ENCODE results near the gene KRTAP5-6.
A peak's percentile ranks its signal among the peaks of the same experiment; 100 is the strongest.
"Not testable (repeated sequence)": the region's sequence is repeated elsewhere in the genome, so short reads cannot be mapped to it uniquely, and the experiment has no call there.

Gene KRTAP5-6

GRCh38 chr11:1683904-1684572, 13.0 kb upstream of the KRTAP5-6 start:
- not testable (repeated sequence) for DNase-seq

- not testable (repeated sequence) for DNase-seq
These were observed 11.8 kb upstream of the KRTAP5-6 start for GRCh38 chr11:1684886-1685874.

GRCh38 chr11:1686220-1686619, 10.8 kb upstream of the KRTAP5-6 start:
- not testable (repeated sequence) for DNase-seq

GRCh38 chr11:1688336-1688947, 8.6 kb upstream of the KRTAP5-6 start:
- DNase-seq: not testable (repeated sequence)

- not testable (repeated sequence) for DNase-seq
These were observed 7.5 kb upstream of the KRTAP5-6 start for GRCh38 chr11:1689250-1690166.

GRCh38 chr11:1690167-1691025, 6.6 kb upstream of the KRTAP5-6 start:
- DNase-seq: no peak

- DNase-seq: no peak
These were observed 5.7 kb upstream of the KRTAP5-6 start for GRCh38 chr11:1691026-1691877.

GRCh38 chr11:1691878-1692707, 4.9 kb upstream of the KRTAP5-6 start:
- DNase-seq: no peak

GRCh38 chr11:1692708-1693326, 4.2 kb upstream of the KRTAP5-6 start:
- no peak for DNase-seq

GRCh38 chr11:1693327-1694063, 3.5 kb upstream of the KRTAP5-6 start:
- DNase-seq: peak; percentile 66 to 69

GRCh38 chr11:1694064-1694845, 2.7 kb upstream of the KRTAP5-6 start:
- peak; percentile 77 to 79 for DNase-seq

GRCh38 chr11:1694846-1695547, 2.0 kb upstream of the KRTAP5-6 start:
- no peak for DNase-seq

- DNase-seq: no peak
These were observed 1.4 kb upstream of the KRTAP5-6 start for GRCh38 chr11:1695548-1696108.

GRCh38 chr11:1699771-1700170, 2.8 kb downstream of the KRTAP5-6 start:
- no peak for DNase-seq

GRCh38 chr11:1701091-1701807, 4.3 kb downstream of the KRTAP5-6 start:
- peak in 1 of 2 donors; percentile 4 for DNase-seq

- DNase-seq: no peak
These were observed 5.5 kb downstream of the KRTAP5-6 start for GRCh38 chr11:1702506-1702905.

All from CD4-positive, alpha-beta T cell treated with Interleukin-1 beta for 1 hour (primary cell).